Transverse colon (tissue), 4 donors: ENCODE measurements around the gene QDPR.

Source experiments
- CTCF ChIP-seq, 5 experiments: fragments of 200-600 bp in 3 of 5; fragments of 450-650 bp in 2 of 5; sonication (generic) in 3 of 5; IDR thresholded peaks; 1 replicate in 2 of 5; 2 replicates in 3 of 5; pipeline ENCODE4 v1.5.1; 2016 to 2017; ENCODE audit warnings: antibody characterized with exemption in 5 of 5, inconsistent platforms in 3 of 5, mild to moderate bottlenecking in 2 of 5, moderate library complexity in 1 of 5
- POLR2A ChIP-seq: fragments of 450-650 bp; IDR thresholded peaks from one replicate; pipeline ENCODE4 v1.6.1; 2016; ENCODE audit warnings: antibody characterized with exemption, mild to moderate bottlenecking, moderate library complexity
- POLR2AphosphoS5 ChIP-seq, 3 donors: sonication (generic); formaldehyde crosslinking; IDR thresholded peaks; one replicate each; pipeline ENCODE4 v1.6.1; 2016; ENCODE audit warnings: antibody characterized with exemption in 3 of 3

DNA sequence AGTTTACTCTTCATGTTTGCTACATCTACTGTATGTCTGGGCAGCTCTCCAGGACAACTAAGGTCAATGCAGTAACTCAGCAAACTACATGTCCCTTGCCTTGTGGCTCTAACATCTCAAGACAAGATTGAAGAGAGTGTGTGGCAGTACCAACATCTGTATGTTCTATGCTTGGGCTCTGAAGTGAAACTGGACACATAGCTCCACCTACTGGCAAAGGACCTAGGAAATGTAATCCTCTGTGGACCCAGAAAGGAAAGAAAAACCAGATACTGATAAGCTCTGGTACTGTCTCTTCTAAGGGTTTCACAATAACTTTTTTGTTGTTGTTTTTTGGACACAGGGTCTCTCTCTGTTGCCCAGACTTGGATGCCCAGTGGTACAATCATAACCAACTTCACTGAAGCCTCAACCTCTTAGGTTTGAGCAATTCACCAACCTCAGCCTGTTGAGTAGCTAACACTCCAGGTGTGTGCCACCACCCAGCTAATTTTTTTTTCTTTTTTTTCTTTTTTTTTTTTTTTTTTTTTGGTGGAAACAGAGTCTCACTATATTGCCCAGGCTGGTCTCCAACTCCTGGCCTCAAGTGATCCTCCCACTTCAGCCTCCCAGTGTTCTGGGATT is 64.1 kb downstream of the QDPR start:
- TF ChIP-seq CTCF (IDR thresholded peaks at IDR 0.05), result peak; percentile 32 to 58 (median 48)
- no peak for TF ChIP-seq POLR2A
- TF ChIP-seq POLR2AphosphoS5 (IDR thresholded peaks at IDR 0.05), result no peak
